GM18511 (cell line): ENCODE measurements around the gene DNAJB1.

Experiments used
- ATAC-seq: cut with Tn5 transposase; IDR thresholded peaks from one replicate; pipeline ENCODE4 v1.9.1; 2021; ENCODE audit warnings: mild to moderate bottlenecking, moderate library complexity; ENCODE audit not compliant: unreplicated experiment

DNAJB1 gene

DNA sequence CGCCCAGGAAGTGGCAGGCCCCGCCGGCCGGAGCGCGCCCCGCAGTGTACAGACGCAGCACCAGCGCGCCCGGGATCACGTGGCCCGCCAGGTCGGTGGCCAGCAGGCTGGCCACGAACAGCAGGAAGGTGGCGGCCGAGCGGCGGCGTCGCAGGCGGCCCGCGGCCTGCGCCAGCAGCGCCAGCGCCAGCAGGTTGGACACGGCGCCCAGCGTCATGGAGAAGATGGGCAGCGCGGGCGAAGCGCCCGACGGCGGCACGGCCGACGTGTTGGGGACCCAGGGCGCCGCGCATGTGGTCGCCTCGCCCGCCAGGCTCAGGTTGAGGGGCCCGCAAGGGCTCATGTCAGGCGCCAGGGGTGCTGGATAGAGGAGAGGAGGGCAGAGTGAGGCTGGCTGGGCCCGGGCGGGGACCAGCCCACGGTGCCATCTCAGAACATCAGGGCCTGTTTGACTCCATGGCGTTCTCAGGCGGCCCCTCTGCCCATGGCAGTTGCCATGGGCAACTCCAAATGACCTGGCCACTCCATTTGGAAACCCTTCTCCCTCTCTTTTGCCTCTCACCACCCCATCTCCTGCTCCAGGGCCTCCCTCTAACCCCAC lies 44.1 kb downstream of the DNAJB1 start:
- ATAC-seq, result no peak

DNA sequence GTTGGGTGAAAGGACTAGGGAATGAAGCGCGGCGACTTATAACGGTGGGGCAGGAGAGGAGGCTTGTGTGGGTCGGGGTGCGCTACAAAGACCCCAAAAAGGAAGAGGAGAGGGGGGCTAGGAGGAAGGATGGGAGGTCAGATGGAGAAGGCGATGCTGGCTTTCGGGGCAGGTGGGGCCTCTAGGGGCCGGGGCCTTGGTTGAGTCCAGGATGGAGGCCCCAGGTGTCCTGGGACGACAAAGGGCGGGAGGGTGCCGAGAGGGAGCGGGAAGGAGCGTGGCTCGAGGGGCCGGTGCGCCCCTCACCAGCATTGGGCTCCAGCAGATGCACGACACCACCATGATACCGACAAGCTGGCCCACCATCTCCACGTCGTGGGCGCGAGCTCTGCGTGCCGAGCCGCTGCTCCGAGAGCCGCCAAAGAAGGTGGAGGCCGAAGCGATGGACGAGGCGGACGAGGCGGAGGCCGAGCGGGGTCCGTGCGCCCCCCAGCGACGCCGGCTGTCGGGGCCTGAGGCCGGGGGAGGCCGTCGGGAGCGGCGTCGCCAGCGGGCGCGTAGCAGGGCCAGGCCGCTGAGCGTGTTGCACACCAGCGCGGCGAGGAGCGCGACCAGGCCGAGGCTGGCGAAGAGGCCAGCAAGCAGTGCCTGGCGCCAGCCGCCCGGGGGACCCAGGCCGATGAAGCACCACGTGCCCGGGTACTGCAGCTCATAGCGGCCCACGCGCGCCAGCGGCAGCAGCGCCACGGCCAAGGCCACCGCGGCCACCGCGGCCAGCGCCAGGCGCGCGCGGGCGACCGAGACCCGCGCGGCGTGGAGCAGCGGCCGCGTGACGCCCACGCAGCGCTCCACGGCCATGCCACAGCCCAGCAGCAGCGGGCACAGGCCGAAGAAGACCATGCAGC lies 44.9 kb downstream of the DNAJB1 start:
- ATAC-seq, result no peak

DNA sequence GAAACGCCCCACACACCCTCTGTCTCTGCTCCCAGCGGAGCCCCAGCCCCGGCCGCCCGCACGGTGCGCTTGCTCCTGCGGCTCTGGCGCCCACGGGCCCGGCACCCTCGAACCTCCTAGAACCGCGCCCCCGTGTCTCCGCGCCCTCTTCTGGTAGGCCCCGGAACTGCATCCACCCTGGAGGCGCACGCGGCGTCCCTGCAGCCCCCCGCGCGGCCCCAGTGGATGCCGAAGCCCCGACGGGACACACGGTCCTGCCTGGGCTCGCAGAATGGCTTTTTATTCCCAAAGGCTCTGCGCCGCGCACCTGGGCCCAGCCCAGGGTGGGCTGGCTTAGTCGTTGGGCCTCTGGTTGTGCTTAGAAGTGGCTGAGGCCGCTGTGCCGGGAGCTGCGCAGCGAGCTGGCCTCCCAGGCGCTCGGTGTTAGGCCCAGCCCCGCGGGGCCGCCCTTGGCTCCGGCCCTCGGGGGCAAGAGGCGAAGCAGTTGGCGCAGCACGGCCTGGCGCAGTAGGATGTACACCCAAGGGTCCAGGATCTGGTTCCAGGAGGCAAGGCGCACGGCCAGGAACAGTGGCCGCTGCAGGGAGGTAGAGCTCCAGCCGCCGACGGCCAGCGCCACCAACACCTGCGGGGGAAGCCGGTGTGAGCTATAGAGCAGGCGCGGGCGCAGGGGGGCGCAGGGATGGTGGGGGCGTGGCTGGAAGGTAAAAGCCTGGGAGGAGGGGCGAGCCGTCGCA lies 45.8 kb downstream of the DNAJB1 start:
- ATAC-seq, result no peak

DNA sequence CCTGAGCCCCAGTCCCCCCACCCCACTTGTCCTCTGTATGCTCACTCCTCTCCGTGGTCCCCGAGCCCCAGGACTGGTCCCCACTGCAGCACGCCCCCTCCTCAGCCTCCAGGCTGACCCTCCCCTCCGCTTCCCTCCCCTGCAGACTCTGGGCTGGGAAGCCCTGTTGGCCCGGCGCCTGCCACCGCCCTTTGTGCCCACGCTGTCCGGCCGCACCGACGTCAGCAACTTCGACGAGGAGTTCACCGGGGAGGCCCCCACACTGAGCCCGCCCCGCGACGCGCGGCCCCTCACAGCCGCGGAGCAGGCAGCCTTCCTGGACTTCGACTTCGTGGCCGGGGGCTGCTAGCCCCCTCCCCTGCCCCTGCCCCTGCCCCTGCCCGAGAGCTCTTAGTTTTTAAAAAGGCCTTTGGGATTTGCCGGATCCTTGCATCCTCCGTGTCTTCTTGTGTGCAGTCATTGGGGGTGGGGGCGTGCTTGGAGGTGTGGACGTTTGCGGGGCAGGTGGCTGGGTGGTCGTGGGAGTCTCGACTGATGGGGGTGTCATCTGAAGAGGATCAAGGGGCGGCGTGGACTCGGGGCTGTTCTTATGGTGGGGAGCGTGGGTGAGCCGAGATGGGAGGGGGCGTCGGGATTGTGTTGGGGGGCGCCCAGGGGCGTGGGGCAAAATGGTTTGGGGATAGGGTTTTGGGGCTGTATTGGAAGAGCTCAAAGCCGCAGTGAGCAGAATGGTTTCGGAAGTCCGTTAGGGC lies 46.6 kb downstream of the DNAJB1 start:
- no peak for ATAC-seq

GRCh38 chr19:14470031-14470876 lies 47.9 kb downstream of the DNAJB1 start:
- no peak for ATAC-seq

GRCh38 chr19:14467816-14468215 lies 50.4 kb downstream of the DNAJB1 start:
- no peak for ATAC-seq

GRCh38 chr19:14467391-14467790 lies 50.8 kb downstream of the DNAJB1 start:
- no peak for ATAC-seq
